BJ (cell line): ENCODE results near the gene AFG3L2. TPM values are rescaled to one million over a fixed set of nuclear protein-coding genes. Genes with fewer than 3 reads are reported as not detected.
"Not testable (repeated sequence)": the region's sequence is repeated elsewhere in the genome, so short reads cannot be mapped to it uniquely, and the experiment has no call there.

Source experiments
- CTCF ChIA-PET: fragments of 350-600 bp; formaldehyde crosslinking; extraction: SDS; loops from one replicate; lab custom pipeline; 2021; ENCODE audit warnings: antibody characterized with exemption, inconsistent platforms; lab: Yijun Ruan, JAX
- POLR2A ChIA-PET: fragments of 300-600 bp; sonication (Branson Sonifier 250); formaldehyde crosslinking; extraction: SDS; loops from one replicate; lab custom pipeline; 2021; ENCODE audit warnings: antibody characterized with exemption; lab: Charles Lee
- DNase-seq: peaks from one replicate; pipeline ENCODE4 v3.0.0-alpha.2; 2011; ENCODE audit warnings: low read depth
- H3K27me3 ChIP-seq: 2 replicates; pipeline ENCODE4 v1.6.0; 2011; ENCODE audit warnings: low read length; ENCODE audit not compliant: control insufficient read depth, insufficient read depth
- H3K36me3 ChIP-seq: 2 replicates; pipeline ENCODE4 v1.5.1; 2011; ENCODE audit warnings: low read length; ENCODE audit not compliant: control insufficient read depth, insufficient read depth
- H3K4me3 ChIP-seq: 2 replicates; pipeline ENCODE4 v1.5.1; 2011; ENCODE audit warnings: low read depth, mild to moderate bottlenecking, control low read depth, low read length
- CTCF ChIP-seq: IDR thresholded peaks from 2 replicates; pipeline ENCODE4 v1.5.1; 2011; ENCODE audit warnings: low read depth, mild to moderate bottlenecking, control low read depth, inconsistent platforms, low read length, moderate library complexity; ENCODE audit not compliant: insufficient read depth
- polyA plus RNA-seq: library from polyadenylated mRNA; depleted of rRNA; stranded (reverse); fragments of >200 nt; gene quantifications from 2 replicates; pipeline ENCODE4 v1.2.3, GENCODE V29; 2011

The AFG3L2 gene
- polyA plus RNA-seq, 1 experiment = 25.5 TPM

GRCh38 chr18:12421732-12422131 lies 44.7 kb upstream of the AFG3L2 start:
- POLR2A ChIA-PET = no interaction called here

GRCh38 chr18:12420821-12421421 lies 43.9 kb upstream of the AFG3L2 start:
- CTCF ChIA-PET = interaction anchor here (1.4 kb wide), 1 partner anchor 30 kb away, joined by 4 read pairs; no protein-coding TSS in a partner anchor
- peaks cover 2% of the 10 kb centered on the region; the same call in 1 of the 2 replicates for H3K36me3 ChIP-seq
- no peak for TF ChIP-seq CTCF
- peak overlapping the region; percentile 62 for H3K4me3 ChIP-seq
- no peak for DNase-seq
- no peaks in the 10 kb centered on the region for H3K27me3 ChIP-seq
- POLR2A ChIA-PET = no interaction called here

More at GRCh38 chr18:12421732-12422131, 44.7 kb upstream of the AFG3L2 start:
- TF ChIP-seq CTCF = no peak
- CTCF ChIA-PET = no interaction called here
- DNase-seq = no peak
- Histone ChIP-seq H3K27me3 (no peaks in the 10 kb centered on the region), H3K4me3 (no peak overlapping the region), H3K36me3 (peaks cover 2% of the 10 kb centered on the region; the same call in 1 of the 2 replicates)

- no peaks in the 10 kb centered on the region for H3K36me3 ChIP-seq
- DNase-seq = no peak
- CTCF ChIA-PET = interaction anchor here (0.6 kb wide), 1 partner anchor 40 kb away, joined by 3 read pairs; the partner anchor contains the start of gene AFG3L2
- no peak overlapping the region for H3K4me3 ChIP-seq
- POLR2A ChIA-PET = no interaction called here
- no peaks in the 10 kb centered on the region for H3K27me3 ChIP-seq
- no peak for TF ChIP-seq CTCF
Observed at GRCh38 chr18:12417687-12418086, 40.7 kb upstream of the AFG3L2 start.

GRCh38 chr18:12416098-12416729 lies 39.2 kb upstream of the AFG3L2 start:
- Histone ChIP-seq H3K27me3 (no peaks in the 10 kb centered on the region), H3K4me3 (no peak overlapping the region), H3K36me3 (no peaks in the 10 kb centered on the region)
- POLR2A ChIA-PET = no interaction called here
- no peak for TF ChIP-seq CTCF
- CTCF ChIA-PET = interaction anchor here (1.0 to 1.9 kb wide), 2 partner anchors 13 to 25 kb away, joined by 3 to 5 read pairs; no protein-coding TSS in a partner anchor
- no peak for DNase-seq

GRCh38 chr18:12411456-12411855 lies 34.4 kb upstream of the AFG3L2 start:
- no peaks in the 10 kb centered on the region for H3K27me3 ChIP-seq
- ChIA-PET POLR2A (no interaction called here), CTCF (no interaction called here)
- TF ChIP-seq CTCF = no peak
- DNase-seq = no peak
- H3K4me3 ChIP-seq = no peak overlapping the region
- no peaks in the 10 kb centered on the region for H3K36me3 ChIP-seq

GRCh38 chr18:12410747-12411146 lies 33.7 kb upstream of the AFG3L2 start:
- H3K4me3 ChIP-seq, H3K36me3 ChIP-seq, POLR2A ChIA-PET, DNase-seq, H3K27me3 ChIP-seq, CTCF ChIA-PET: not testable (repeated sequence)
